ENCODE measurements around the gene WDR4.
"Not testable (repeated sequence)": the region's sequence is repeated elsewhere in the genome, so short reads cannot be mapped to it uniquely, and the experiment has no call there.

Gene WDR4

GRCh38 chr21:42852925-42853570, 26.3 kb downstream of the WDR4 start:
- DNase-seq (ENCODE audit: low read depth in 2 of 2): no peak

GRCh38 chr21:42851812-42852665, 27.3 kb downstream of the WDR4 start:
- no peak for DNase-seq (ENCODE audit: low read depth in 2 of 2)

- no peak for DNase-seq (ENCODE audit: low read depth in 2 of 2)
These were observed 28.4 kb downstream of the WDR4 start for GRCh38 chr21:42850866-42851391.

GRCh38 chr21:42850463-42850862, 28.9 kb downstream of the WDR4 start:
- no peak for DNase-seq (ENCODE audit: low read depth in 2 of 2)

GRCh38 chr21:42849759-42850412, 29.5 kb downstream of the WDR4 start:
- no peak for DNase-seq (ENCODE audit: low read depth in 2 of 2)

GRCh38 chr21:42848932-42849758, 30.2 kb downstream of the WDR4 start:
- no peak for DNase-seq (ENCODE audit: low read depth in 2 of 2)

GRCh38 chr21:42848144-42848931, 31.0 kb downstream of the WDR4 start:
- not testable (repeated sequence) for DNase-seq (ENCODE audit: low read depth in 2 of 2)

GRCh38 chr21:42847726-42848125, 31.6 kb downstream of the WDR4 start:
- no peak for DNase-seq (ENCODE audit: low read depth in 2 of 2)

- no peak for DNase-seq (ENCODE audit: low read depth in 2 of 2)
These were observed 32.2 kb downstream of the WDR4 start for GRCh38 chr21:42847051-42847707.

GRCh38 chr21:42846221-42846620, 33.1 kb downstream of the WDR4 start:
- DNase-seq (ENCODE audit: low read depth in 2 of 2): no peak

GRCh38 chr21:42845296-42845965, 33.9 kb downstream of the WDR4 start:
- DNase-seq (ENCODE audit: low read depth in 2 of 2): no peak

- DNase-seq (ENCODE audit: low read depth in 2 of 2): no peak
These were observed 34.8 kb downstream of the WDR4 start for GRCh38 chr21:42844411-42845113.

GRCh38 chr21:42843056-42843455, 36.3 kb downstream of the WDR4 start:
- no peak for DNase-seq (ENCODE audit: low read depth in 2 of 2)

GRCh38 chr21:42841916-42842655, 37.3 kb downstream of the WDR4 start:
- not testable (repeated sequence) for DNase-seq (ENCODE audit: low read depth in 2 of 2)

GRCh38 chr21:42841156-42841915, 38.0 kb downstream of the WDR4 start:
- no peak for DNase-seq (ENCODE audit: low read depth in 2 of 2)

- no peak for DNase-seq (ENCODE audit: low read depth in 2 of 2)
These were observed 38.8 kb downstream of the WDR4 start for GRCh38 chr21:42840411-42841155.
